Esophagus squamous epithelium (tissue), 4 donors: ENCODE measurements around the gene PEAK1.

Experiments used
- POLR2A ChIP-seq, 4 donors: fragments of 450-650 bp; IDR thresholded peaks; one replicate each; pipeline ENCODE4 v1.6.1; 2017; ENCODE audit warnings: antibody characterized with exemption in 4 of 4, mild to moderate bottlenecking in 4 of 4, moderate library complexity in 3 of 4
- TF ChIP-seq, protein P1 (sequence below), 6 experiments: fragments of 450-650 bp in 4 of 6; fragments of 200-600 bp in 2 of 6; sonication (generic) in 2 of 6; IDR thresholded peaks; one replicate each; pipeline ENCODE4 v1.5.1; 2016 to 2019; ENCODE audit warnings: antibody characterized with exemption in 6 of 6, mild to moderate bottlenecking in 4 of 6, moderate library complexity in 4 of 6

DNA sequence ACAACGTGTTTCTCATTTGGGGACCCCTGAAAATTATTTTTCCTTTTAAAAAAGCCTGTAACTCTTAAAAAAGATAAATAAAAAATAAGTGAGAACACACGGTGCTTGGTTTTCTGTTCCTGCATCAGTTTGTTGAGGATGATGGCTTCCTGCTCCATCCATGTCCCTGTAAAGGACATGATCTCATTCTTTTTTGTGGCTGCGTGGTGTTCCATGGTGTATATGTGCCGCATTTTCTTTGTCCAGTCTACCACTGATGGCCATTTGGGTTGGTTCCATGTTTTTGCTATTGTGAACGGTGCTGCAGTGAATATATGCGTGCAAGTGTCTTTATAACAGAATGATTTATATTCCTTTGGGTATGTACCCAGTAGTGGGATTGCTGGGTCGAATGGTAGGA is 351.3 kb downstream of the PEAK1 start:
- TF ChIP-seq, protein P1, sequence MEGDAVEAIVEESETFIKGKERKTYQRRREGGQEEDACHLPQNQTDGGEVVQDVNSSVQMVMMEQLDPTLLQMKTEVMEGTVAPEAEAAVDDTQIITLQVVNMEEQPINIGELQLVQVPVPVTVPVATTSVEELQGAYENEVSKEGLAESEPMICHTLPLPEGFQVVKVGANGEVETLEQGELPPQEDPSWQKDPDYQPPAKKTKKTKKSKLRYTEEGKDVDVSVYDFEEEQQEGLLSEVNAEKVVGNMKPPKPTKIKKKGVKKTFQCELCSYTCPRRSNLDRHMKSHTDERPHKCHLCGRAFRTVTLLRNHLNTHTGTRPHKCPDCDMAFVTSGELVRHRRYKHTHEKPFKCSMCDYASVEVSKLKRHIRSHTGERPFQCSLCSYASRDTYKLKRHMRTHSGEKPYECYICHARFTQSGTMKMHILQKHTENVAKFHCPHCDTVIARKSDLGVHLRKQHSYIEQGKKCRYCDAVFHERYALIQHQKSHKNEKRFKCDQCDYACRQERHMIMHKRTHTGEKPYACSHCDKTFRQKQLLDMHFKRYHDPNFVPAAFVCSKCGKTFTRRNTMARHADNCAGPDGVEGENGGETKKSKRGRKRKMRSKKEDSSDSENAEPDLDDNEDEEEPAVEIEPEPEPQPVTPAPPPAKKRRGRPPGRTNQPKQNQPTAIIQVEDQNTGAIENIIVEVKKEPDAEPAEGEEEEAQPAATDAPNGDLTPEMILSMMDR (IDR thresholded peaks at IDR 0.05), result no peak
- TF ChIP-seq POLR2A (IDR thresholded peaks at IDR 0.05), result no peak
